GM23248 (cell line): Measurements from ENCODE around the gene ART4.

Experiments used
- EZH2 ChIP-seq: fragments of 200-600 bp; sonication (generic); IDR thresholded peaks from 2 replicates; pipeline ENCODE4 v1.6.1; 2018; ENCODE audit warnings: antibody characterized with exemption, mild to moderate bottlenecking; ENCODE audit not compliant: insufficient read depth, poor library complexity, severe bottlenecking
- EZH2phosphoT487 ChIP-seq: fragments of 200-600 bp; sonication (generic); IDR thresholded peaks from 2 replicates; pipeline ENCODE4 v1.6.1; 2018; ENCODE audit warnings: antibody characterized with exemption, moderate library complexity, mild to moderate bottlenecking, low read depth; ENCODE audit not compliant: insufficient read depth

GRCh38 chr12:14833952-14834351, 9.4 kb downstream of the ART4 start:
- TF ChIP-seq EZH2 (no peak), EZH2phosphoT487 (no peak)
